Immature natural killer cell (primary cell): Measurements from ENCODE around the gene PDGFB. TPM values are rescaled to one million over a fixed set of nuclear protein-coding genes. Genes with fewer than 3 reads are reported as not detected.

ENCODE experiments used
- DNase-seq, 3 donors: peaks; one replicate each; pipeline ENCODE4 v3.0.0; 2022; ENCODE audit warnings: mixed read lengths in 1 of 3
- H3K27ac Mint-ChIP-seq, 6 donors: one replicate each; pipeline ENCODE4 v1.8.0; 2020; ENCODE audit warnings: mixed read lengths in 6 of 6, mild to moderate bottlenecking in 5 of 6, inconsistent platforms in 4 of 6, moderate library complexity in 3 of 6
- H3K27me3 Mint-ChIP-seq, 3 donors: one replicate each; pipeline ENCODE4 v1.8.0; 2020 to 2021; ENCODE audit warnings: low read depth in 3 of 3, mild to moderate bottlenecking in 3 of 3, mixed read lengths in 3 of 3, moderate library complexity in 3 of 3, inconsistent platforms in 1 of 3
- H3K36me3 Mint-ChIP-seq, 3 donors: one replicate each; pipeline ENCODE4 v1.8.0; 2020; ENCODE audit warnings: mixed read lengths in 3 of 3, inconsistent platforms in 2 of 3, mild to moderate bottlenecking in 2 of 3
- H3K4me1 Mint-ChIP-seq, 2 donors: one replicate each; pipeline ENCODE4 v1.8.0; 2020; ENCODE audit warnings: inconsistent platforms in 2 of 2, mild to moderate bottlenecking in 2 of 2, mixed read lengths in 2 of 2, moderate library complexity in 1 of 2
- H3K4me3 Mint-ChIP-seq, 5 donors: one replicate each; pipeline ENCODE4 v1.8.0; 2020; ENCODE audit warnings: mild to moderate bottlenecking in 5 of 5, mixed read lengths in 5 of 5, inconsistent platforms in 3 of 5, moderate library complexity in 3 of 5
- H3K9me3 Mint-ChIP-seq, 6 donors: one replicate each; pipeline ENCODE4 v1.8.0; 2020; ENCODE audit warnings: mild to moderate bottlenecking in 6 of 6, mixed read lengths in 6 of 6, inconsistent platforms in 4 of 6, moderate library complexity in 3 of 6
- polyA plus RNA-seq, 3 donors: library from polyadenylated mRNA; unstranded; fragments of 300-500 nt; fragmentation: Illumina TruSeq; gene quantifications; one replicate each; pipeline ENCODE4 v1.2.3, GENCODE V29; 2021

The PDGFB gene
- polyA plus RNA-seq, 3 donors from 2014 or later = 0.58 to 0.61 TPM; not detected in 1

DNA sequence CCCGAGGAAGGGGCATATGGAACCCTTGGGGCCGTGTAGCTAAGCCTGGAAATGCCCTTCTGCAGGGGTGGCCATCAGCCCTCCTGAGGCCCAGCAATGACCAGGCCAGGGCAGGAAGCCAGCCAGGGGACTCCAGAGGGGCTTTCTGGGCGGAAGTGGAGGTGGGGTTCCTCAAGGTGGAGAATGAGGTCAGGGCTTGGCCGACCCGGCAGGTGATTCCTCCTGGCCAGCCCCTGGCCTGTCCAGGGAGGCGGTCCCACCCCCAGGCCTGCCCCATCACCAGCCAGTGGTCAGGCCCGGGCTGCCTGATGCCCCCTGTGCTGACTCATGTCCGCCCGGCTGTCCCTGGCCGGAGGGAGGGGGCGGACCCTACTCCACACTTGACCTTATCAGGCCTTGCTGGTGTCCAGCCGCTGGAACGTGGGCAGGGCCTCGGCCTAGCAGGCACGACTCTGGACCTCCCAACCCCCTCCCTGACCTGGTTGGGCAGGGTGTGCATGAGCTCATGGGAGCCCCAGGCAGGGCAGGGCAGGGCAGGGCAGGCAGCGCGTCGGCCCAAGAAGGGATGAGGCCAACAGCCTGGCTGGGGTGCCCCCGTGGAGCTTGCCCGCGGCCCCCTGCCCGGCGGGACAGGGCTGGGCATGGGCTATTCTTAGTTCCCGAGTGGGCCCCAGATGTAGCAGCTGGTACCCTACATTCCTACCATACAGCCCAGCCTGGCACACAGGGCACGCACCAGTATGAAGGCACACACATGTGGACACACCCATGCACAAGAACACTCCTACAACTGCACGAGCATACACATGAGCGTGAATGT is 38.8 kb upstream of the PDGFB start:
- Mint-ChIP-seq H3K4me3 (no peak overlapping the region), H3K27me3 (peaks cover 0 to 2% (median 2%) of the 10 kb centered on the region in 3 donors), H3K9me3 (peaks cover 0 to 4% (median 1%) of the 10 kb centered on the region in 6 donors), H3K27ac (no peak overlapping the region), H3K36me3 (no peaks in the 10 kb centered on the region), H3K4me1 (peaks cover 9 to 12% of the 10 kb centered on the region in 2 donors)
- DNase-seq = no peak

DNA sequence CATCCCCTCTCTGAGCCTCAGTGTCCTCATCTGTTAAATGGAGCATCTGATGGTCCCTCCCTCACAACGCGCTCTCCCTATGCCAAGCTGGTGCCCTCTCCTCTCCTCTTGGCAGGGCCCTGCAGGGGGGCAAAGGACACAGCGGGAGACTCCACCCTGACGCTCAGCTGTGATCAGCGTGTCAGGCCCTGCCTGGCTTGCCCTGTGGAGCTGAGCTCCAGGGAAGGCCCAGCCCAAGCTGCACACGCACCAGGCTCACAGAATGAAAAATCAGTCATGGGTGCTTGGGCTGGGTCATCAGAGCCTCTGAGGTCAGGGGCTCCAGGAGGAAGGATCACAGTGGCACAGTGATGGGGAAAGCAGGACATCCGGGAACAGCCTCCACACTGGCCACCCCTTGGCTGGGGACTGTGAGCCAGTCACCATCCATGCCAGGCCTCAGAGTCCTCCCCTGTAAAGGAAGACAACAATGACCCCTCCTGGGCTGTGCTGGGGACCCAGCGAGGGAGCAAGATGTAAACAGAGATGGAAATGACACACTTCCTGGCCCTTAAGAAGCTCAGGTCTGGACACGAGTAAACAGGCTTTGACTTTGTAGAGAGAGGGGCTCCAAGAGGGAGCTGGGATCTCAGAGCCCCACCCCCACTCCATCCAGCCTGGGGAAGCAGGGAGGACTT is 38.0 kb upstream of the PDGFB start:
- Mint-ChIP-seq H3K27me3 (peaks cover 0 to 2% (median 2%) of the 10 kb centered on the region in 3 donors), H3K4me1 (peaks cover 9 to 11% of the 10 kb centered on the region in 2 donors), H3K4me3 (no peak overlapping the region), H3K9me3 (peaks cover 0 to 4% (median 1%) of the 10 kb centered on the region in 6 donors), H3K27ac (no peak overlapping the region), H3K36me3 (no peaks in the 10 kb centered on the region)
- DNase-seq = no peak

DNA sequence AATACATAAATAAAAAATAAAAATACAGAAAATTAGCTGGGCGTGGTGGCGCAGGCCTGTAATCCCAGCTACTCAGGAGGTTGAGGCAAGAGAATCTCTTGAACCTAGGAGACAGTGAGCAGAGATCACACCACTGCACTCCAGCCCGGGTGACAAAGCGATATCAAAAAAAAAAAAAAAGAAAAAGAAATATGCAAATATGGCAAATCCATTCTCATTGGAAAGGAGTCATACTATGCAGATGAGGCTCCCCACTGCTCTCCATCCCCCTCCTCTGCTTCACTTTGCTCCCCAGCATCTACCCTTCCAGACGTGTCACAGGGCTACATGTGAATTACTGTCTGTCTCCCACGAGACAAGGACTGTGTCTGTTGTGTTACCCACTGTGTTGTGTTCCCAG is 36.3 kb upstream of the PDGFB start:
- no peak overlapping the region for H3K27ac Mint-ChIP-seq

DNA sequence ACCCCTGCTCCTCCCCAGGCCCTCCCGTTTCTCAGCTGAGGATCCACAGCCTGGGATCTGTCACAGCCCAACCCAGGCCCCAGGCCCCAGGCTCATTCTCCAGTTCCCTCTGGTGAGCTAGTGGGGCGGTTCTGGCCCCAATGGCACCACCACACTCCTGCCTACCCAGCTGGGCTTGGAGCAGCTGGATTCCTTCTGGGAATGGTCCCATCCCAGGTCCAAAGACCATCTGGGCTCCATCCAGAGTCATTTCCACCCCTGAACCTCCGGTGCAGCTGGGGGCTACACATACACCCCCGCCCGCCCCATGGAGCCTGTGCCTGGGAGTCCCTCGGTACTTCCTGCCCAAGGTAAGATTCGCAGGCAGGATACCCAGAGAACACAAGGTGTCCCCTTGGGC is 35.5 kb upstream of the PDGFB start:
- Mint-ChIP-seq H3K36me3 (peaks cover 0 to 6% (median 0%) of the 10 kb centered on the region in 3 donors), H3K27me3 (peaks cover 0 to 8% (median 0%) of the 10 kb centered on the region in 3 donors), H3K27ac (no peak overlapping the region), H3K4me1 (no peaks in the 10 kb centered on the region), H3K9me3 (peaks cover 0 to 9% (median under 1%) of the 10 kb centered on the region in 6 donors), H3K4me3 (no peak overlapping the region)
- no peak for DNase-seq

More for the DNA sequence above, 36.3 kb upstream of the PDGFB start:
- no peaks in the 10 kb centered on the region for H3K4me1 Mint-ChIP-seq
- no peak for DNase-seq
- peaks cover 0 to 8% (median 2%) of the 10 kb centered on the region in 3 donors for H3K27me3 Mint-ChIP-seq
- H3K36me3 Mint-ChIP-seq = peaks cover 0 to 6% (median 0%) of the 10 kb centered on the region in 3 donors
- H3K4me3 Mint-ChIP-seq = no peak overlapping the region
- peaks cover 0 to 9% (median under 1%) of the 10 kb centered on the region in 6 donors for H3K9me3 Mint-ChIP-seq

DNA sequence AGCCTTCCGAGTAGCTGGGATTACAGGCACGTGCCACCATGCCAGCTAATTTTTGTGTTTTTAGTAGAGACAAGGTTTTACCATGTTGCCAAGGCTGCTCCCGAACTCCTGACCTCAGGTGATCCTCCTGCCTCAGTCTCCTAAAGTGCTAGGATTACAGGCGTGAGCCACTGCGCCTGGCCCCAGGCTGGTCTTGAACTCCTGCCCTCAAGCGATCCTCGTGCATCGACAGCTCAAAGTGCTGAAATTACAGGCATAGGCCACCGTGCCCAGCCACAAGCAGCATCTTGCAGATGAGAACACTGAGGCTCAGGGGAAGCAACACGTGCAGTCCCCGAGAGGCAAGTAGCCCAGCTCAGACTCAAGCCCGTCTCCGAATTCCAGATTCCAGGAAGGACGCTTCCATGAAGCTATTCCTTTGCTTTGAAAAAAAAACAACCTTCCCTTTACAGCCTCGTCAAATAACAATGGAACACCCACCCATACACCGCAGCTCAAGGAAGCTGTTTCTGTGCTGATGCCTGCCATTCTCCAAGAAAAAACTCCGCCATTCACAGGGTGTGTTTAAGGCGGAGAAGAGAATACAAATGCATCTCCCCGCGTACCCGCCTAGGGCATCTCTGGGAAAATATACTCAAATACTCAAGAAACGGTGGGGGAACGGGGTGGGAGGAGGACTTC is 34.5 kb upstream of the PDGFB start:
- H3K27me3 Mint-ChIP-seq = peaks cover 0 to 8% (median 0%) of the 10 kb centered on the region in 3 donors
- no peak overlapping the region for H3K4me3 Mint-ChIP-seq
- H3K4me1 Mint-ChIP-seq = no peaks in the 10 kb centered on the region
- peaks cover 0 to 6% (median 0%) of the 10 kb centered on the region in 3 donors for H3K36me3 Mint-ChIP-seq
- peaks cover 0 to 4% (median 0%) of the 10 kb centered on the region in 6 donors for H3K9me3 Mint-ChIP-seq
- DNase-seq = no peak
- H3K27ac Mint-ChIP-seq = no peak overlapping the region

DNA sequence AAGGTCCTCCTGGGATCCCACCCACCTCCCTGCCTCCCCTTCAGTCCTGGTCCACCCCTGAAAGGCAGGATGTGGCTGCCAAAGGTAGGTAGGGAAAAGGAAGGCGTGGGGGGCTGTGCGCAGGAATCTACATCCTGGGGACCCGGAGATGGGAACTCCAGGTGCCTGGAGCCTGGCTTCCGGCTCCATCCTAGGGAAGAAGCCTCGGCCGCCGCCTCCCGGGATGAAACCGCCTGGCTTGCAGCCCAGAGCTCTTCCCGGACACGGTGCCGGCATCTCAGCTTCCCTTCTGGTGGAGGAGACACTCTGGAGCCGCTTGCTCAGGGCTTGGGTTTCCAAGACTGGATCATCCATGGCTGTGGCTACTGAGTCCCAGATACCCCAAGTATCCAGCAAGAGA is 33.3 kb upstream of the PDGFB start:
- peaks cover 0 to 4% (median 0%) of the 10 kb centered on the region in 6 donors for H3K9me3 Mint-ChIP-seq
- no peak overlapping the region for H3K27ac Mint-ChIP-seq
- peaks cover 0 to 8% (median 0%) of the 10 kb centered on the region in 3 donors for H3K27me3 Mint-ChIP-seq
- no peak overlapping the region for H3K4me3 Mint-ChIP-seq
- no peaks in the 10 kb centered on the region for H3K4me1 Mint-ChIP-seq
- DNase-seq = no peak
- H3K36me3 Mint-ChIP-seq = peaks cover 0 to 6% (median 0%) of the 10 kb centered on the region in 3 donors

DNA sequence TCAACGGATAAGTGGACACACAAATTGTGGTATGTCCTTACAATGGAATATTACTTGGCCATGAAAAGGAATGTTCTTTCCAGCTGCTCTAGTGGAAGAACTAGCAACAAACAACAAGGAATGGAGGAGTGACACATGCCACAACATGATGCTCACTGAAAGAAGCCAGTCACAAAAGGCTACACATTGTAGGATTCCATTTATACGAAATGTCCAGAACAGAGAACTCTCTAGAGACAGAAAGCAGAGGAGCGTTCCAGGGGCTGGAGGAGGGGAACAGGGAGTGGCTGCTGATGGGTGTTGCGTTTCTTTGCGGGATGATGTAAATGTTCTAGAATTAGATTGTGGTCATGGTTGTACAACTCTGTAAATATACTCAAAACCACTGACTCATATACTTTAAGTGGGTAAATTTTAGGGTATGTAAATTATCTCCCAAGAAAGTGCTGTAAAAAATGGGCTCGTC is 32.4 kb upstream of the PDGFB start:
- no peak overlapping the region for H3K4me3 Mint-ChIP-seq
- H3K27me3 Mint-ChIP-seq = peaks cover 0 to 6% (median 0%) of the 10 kb centered on the region in 3 donors
- no peak for DNase-seq
- no peak overlapping the region for H3K27ac Mint-ChIP-seq
- peaks cover 0 to 6% (median 0%) of the 10 kb centered on the region in 3 donors for H3K36me3 Mint-ChIP-seq
- peaks cover 0 to 4% (median 0%) of the 10 kb centered on the region in 6 donors for H3K9me3 Mint-ChIP-seq
- H3K4me1 Mint-ChIP-seq = no peaks in the 10 kb centered on the region

DNA sequence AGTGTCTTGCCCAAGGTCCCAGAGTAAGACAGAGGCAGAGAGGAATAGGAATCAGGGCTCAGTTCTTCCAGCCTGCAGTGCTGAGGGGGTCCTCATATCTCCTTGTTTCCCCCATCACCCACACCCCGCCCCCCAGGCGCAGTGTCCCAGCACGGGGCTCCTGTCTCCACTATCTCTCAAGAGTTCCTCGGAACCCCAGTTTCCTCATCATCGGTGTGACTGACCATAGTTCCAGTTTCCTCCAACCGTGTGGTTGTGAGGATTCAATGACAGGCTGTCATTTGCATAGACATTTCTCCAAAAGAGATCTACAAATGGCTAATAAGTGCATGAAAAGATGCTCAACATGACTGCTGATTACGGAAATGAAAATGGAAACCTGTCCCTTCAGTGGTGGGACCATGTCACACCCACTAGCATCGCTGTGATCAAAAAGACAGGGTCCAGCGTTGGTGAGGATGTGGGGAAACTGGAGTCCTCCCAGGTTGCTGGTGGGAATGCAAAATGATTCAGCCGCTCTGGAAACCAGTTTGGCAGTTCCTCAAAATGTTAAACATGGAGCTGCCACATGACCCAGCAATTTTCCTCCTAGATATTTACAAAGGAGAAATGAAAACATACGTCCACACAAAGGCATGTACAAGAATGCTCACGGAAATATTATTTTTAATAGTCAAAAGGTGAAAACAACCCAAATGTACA is 31.8 kb upstream of the PDGFB start:
- Mint-ChIP-seq H3K4me1 (no peaks in the 10 kb centered on the region), H3K36me3 (peaks cover 0 to 6% (median 0%) of the 10 kb centered on the region in 3 donors), H3K4me3 (no peak overlapping the region), H3K27ac (no peak overlapping the region), H3K9me3 (peaks cover 0 to 4% (median 0%) of the 10 kb centered on the region in 6 donors), H3K27me3 (peaks cover 0 to 6% (median 0%) of the 10 kb centered on the region in 3 donors)
- DNase-seq = no peak

DNA sequence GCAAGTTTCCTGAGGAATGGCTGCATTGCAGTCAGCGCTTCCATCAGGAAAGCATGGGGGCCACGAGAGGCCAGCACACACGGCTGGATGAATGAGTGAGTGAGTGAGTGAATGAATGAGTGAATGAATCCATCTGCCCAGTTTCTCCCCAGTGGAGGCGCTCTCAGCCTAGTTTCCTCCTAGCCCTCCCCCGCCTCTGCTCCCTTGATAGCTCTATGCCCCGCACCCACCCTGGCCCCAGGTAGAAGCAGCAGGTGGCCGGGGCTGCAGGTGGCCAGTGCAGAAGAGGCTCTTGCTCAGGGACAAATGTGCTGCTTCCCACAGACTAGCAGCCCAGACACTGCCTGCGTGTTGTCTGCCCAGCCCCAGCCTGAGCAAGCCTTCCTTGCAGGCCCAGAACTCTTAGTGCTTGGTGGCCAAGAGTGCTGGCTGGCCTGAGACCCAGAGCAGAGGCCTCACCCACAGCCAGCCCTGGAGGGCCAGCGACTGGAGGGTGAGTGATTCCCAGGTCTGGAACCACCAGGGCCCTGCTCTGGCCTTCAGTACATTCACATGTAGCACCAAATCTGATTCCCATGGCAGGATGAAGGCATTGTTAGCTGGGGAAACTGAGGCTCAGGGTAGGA is 31.1 kb upstream of the PDGFB start:
- Mint-ChIP-seq H3K9me3 (peaks cover 0 to 4% (median 0%) of the 10 kb centered on the region in 6 donors), H3K4me3 (no peak overlapping the region), H3K27me3 (peaks cover 0 to 6% (median 0%) of the 10 kb centered on the region in 3 donors), H3K36me3 (peaks cover 0 to 6% (median 0%) of the 10 kb centered on the region in 3 donors), H3K27ac (no peak overlapping the region), H3K4me1 (no peaks in the 10 kb centered on the region)
- no peak for DNase-seq

DNA sequence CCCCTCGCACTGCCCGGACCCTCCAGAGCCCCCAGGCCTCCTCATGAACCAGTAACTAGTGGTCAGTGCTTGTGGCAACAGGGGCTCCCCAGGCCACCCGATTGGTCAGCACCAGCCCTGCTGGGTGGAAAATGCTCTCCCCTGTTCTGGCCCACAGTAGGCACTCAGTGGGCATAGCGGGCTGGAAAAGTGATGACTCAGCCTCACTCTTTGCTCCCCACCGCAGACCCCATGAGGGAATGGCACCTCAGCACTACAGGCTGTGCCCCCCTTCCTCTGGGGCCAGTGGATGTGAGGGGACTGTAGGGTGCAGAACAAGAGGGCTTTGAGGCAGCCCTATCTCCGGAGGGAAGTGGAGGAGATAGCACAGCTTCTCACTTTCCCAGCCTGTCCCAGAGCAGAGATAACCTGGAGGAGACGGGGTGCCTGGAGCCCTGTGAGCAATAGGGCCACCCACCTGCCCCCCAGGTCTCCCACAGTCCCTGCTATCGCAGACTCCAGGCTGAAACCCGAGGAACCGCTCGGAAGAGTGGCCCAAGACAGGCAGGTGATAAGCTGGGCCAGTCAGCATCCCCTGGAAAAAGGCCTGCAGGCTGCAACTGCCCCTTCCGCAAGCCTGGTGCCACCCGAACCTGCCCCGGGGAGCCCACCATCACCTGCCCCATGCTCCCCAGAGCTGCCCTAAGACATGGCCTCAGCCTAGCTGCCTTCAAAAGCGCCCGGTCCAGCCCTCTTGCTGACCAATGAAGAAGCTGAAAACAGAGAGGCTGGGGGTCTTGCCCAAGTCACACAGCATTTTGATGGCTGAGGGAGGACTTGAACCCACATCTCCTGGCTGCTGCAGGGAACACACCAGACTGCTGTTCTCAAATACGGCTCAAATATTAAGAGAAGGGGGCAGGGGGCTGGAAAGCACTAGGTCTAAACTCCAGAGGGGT is 29.4 kb upstream of the PDGFB start:
- Mint-ChIP-seq H3K4me3 (no peak overlapping the region), H3K27me3 (peaks cover 0 to 6% (median 0%) of the 10 kb centered on the region in 3 donors), H3K4me1 (no peaks in the 10 kb centered on the region), H3K9me3 (peaks cover 0 to 4% (median 0%) of the 10 kb centered on the region in 6 donors), H3K36me3 (peaks cover 0 to 6% (median 0%) of the 10 kb centered on the region in 3 donors), H3K27ac (no peak overlapping the region)
- DNase-seq = no peak

DNA sequence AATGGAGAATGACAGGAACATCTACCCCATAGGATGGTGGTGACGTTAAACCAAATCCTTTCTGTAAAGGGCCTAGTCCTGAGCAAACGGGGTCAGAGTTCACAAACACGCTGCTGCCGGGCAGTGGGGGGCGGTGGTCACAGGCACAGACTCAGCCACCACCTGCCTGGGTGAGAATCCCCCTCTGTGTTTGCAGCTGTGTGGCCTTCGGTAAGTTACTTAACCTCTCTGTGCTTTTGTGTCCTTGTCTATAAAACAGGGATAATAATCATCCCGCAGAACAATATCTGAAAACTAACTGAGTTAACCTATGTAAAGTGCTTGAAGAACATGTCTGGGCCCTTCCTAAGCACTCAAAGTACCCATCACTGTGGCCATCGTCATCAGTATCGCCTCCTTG is 26.0 kb upstream of the PDGFB start:
- H3K9me3 Mint-ChIP-seq = no peaks in the 10 kb centered on the region
- H3K27me3 Mint-ChIP-seq = peaks cover 0 to 4% (median 0%) of the 10 kb centered on the region in 3 donors
- H3K36me3 Mint-ChIP-seq = no peaks in the 10 kb centered on the region
- no peak overlapping the region for H3K4me3 Mint-ChIP-seq
- no peaks in the 10 kb centered on the region for H3K4me1 Mint-ChIP-seq
- DNase-seq = no peak
- H3K27ac Mint-ChIP-seq = no peak overlapping the region

DNA sequence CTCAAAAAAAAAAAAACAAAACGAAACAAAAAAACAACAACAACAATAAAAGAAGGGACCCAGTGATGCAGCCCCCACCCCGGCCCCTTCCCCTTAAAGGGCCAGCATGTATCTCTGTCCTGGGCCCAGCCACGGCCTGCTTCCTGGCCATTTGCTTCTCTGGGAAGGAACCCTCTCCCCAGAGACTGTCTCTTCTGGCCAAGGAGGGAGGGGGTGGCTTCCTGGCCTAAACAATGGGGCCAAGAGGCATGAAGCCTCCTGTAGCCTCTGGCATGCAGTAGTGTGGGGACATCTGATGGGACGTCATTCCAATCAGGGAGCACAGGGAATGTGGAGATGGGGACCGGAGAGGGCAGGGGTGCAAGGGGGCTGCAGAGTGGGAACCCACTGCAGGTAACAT is 25.5 kb upstream of the PDGFB start:
- H3K4me1 Mint-ChIP-seq = no peaks in the 10 kb centered on the region
- H3K4me3 Mint-ChIP-seq = no peak overlapping the region
- no peak overlapping the region for H3K27ac Mint-ChIP-seq
- H3K36me3 Mint-ChIP-seq = no peaks in the 10 kb centered on the region
- H3K9me3 Mint-ChIP-seq = no peaks in the 10 kb centered on the region
- no peak for DNase-seq
- H3K27me3 Mint-ChIP-seq = peaks cover 0 to 4% (median 0%) of the 10 kb centered on the region in 3 donors
